ENCODE measurements around the gene PPP1R12B.
"Not testable (repeated sequence)": the region's sequence is repeated elsewhere in the genome, so short reads cannot be mapped to it uniquely, and the experiment has no call there.

Gene PPP1R12B

DNA sequence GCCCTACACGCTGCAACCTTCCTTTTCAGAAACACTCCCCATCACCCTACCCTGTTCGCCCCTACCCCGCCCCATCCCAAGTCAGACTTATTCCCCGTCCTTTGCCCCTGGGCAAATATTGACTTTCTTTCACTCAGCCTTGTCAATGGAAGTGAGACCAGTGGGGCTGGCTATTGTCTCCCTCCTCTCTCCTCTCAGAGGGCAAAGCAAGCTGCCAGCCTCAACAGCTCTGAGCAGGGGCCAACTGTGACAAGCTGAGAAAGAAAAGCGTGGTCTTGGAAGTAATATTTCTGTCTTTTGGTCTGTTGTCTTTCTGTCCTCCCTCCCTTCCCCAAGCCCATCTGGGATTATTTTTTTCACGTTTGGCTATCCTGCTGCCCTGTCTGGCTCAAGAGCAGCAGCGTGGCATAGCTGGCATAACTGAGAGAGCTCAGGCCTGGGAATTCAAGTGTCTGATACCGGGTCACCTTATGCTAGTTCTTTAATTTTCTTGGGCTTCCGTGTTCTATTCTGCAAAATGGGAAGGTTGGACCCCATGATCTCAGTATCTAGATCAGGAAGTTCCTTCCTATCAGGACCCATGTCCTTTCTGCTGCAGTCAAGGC, 290.3 kb downstream of the PPP1R12B start:
- not testable (repeated sequence) for DNase-seq

DNA sequence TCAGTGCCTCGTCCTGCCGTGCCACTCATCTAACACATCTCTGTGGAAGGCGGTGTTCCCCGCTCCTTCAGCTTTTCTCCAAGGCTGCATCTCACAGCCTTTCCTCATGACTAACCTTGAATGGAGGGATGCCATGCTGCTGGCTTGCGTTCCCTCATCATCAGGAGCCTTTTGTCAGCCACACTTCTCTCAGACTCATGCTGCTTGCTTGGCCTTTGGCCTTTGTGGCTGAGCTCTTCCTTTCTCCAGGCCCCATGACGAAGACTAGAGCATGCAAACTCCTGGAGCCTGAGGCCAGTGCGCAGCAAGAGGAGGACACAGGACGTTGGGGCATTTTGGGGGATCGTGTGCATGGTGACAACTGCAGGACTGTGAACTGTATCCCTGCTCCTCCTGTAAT, 291.0 kb downstream of the PPP1R12B start:
- no peak for DNase-seq

DNA sequence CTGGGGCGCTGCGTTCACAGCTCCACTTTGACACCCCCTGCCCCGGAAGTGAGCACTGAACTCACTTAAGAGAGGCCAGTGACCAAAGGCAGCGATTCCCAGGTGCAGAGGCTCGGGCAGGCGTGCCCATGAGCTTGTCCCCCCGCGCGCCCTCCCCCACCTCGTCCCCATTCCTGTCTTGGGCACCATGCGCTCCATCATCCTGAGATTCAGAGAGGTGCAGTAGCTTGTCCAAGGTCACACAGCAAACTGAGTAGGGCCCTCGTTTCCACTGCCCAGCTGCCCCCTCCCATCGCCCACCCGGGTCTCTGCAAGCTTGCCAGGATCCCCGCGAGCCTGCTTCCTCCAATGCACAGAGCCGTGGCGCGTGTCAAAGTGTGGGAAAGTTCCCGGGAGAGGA, 293.7 kb downstream of the PPP1R12B start:
- DNase-seq: no peak

Data from NCI-H1105 (cell line).